ENCODE measurements around the gene MYO5A.

MYO5A gene

GRCh38 chr15:52318729-52319500, 209.8 kb downstream of the MYO5A start:
- TF ChIP-seq, protein P1, sequence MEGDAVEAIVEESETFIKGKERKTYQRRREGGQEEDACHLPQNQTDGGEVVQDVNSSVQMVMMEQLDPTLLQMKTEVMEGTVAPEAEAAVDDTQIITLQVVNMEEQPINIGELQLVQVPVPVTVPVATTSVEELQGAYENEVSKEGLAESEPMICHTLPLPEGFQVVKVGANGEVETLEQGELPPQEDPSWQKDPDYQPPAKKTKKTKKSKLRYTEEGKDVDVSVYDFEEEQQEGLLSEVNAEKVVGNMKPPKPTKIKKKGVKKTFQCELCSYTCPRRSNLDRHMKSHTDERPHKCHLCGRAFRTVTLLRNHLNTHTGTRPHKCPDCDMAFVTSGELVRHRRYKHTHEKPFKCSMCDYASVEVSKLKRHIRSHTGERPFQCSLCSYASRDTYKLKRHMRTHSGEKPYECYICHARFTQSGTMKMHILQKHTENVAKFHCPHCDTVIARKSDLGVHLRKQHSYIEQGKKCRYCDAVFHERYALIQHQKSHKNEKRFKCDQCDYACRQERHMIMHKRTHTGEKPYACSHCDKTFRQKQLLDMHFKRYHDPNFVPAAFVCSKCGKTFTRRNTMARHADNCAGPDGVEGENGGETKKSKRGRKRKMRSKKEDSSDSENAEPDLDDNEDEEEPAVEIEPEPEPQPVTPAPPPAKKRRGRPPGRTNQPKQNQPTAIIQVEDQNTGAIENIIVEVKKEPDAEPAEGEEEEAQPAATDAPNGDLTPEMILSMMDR (conservative IDR thresholded peaks at IDR 0.05; ENCODE audit: low read depth, low read length): no peak
- H3K36me3 ChIP-seq (ENCODE audit: insufficient read depth): no peaks in the 10 kb centered on the region
- H3K4me2 ChIP-seq: no peak overlapping the region
- H3K4me3 ChIP-seq (IDR thresholded peaks at IDR 0.05; ENCODE audit: insufficient read depth, low read depth, low read length): no peak overlapping the region
- H3K79me2 ChIP-seq (ENCODE audit: insufficient read depth, low read depth): no peaks in the 10 kb centered on the region
- H3K27ac ChIP-seq: no peak overlapping the region
- H3K4me1 ChIP-seq (ENCODE audit: low read depth, poor library complexity, severe bottlenecking): peaks cover 15% of the 10 kb centered on the region
- H3K9ac ChIP-seq: no peak overlapping the region
- no peaks in the 10 kb centered on the region for H4K20me1 ChIP-seq (ENCODE audit: insufficient read depth)
- no peak overlapping the region for H2AFZ ChIP-seq (ENCODE audit: low read depth)
- H3K27me3 ChIP-seq (ENCODE audit: insufficient read depth, low read depth): no peaks in the 10 kb centered on the region

- H3K4me2 ChIP-seq: no peak overlapping the region
- no peaks in the 10 kb centered on the region for H3K27me3 ChIP-seq (ENCODE audit: insufficient read depth, low read depth)
- no peak overlapping the region for H2AFZ ChIP-seq (ENCODE audit: low read depth)
- H3K4me3 ChIP-seq (IDR thresholded peaks at IDR 0.05; ENCODE audit: insufficient read depth, low read depth, low read length): no peak overlapping the region
- H3K27ac ChIP-seq: no peak overlapping the region
- H3K79me2 ChIP-seq (ENCODE audit: insufficient read depth, low read depth): no peaks in the 10 kb centered on the region
- H3K36me3 ChIP-seq (ENCODE audit: insufficient read depth): no peaks in the 10 kb centered on the region
- no peak overlapping the region for H3K9ac ChIP-seq
- TF ChIP-seq, protein P1 (conservative IDR thresholded peaks at IDR 0.05; ENCODE audit: low read depth, low read length): no peak
- H3K4me1 ChIP-seq (ENCODE audit: low read depth, poor library complexity, severe bottlenecking): peaks cover 15% of the 10 kb centered on the region
- no peaks in the 10 kb centered on the region for H4K20me1 ChIP-seq (ENCODE audit: insufficient read depth)
Observed at GRCh38 chr15:52317688-52318087, 211.0 kb downstream of the MYO5A start.

GRCh38 chr15:52317022-52317421, 211.7 kb downstream of the MYO5A start:
- TF ChIP-seq, protein P1 (conservative IDR thresholded peaks at IDR 0.05; ENCODE audit: low read depth, low read length): no peak
- H3K4me2 ChIP-seq: no peak overlapping the region
- H3K27me3 ChIP-seq (ENCODE audit: insufficient read depth, low read depth): no peaks in the 10 kb centered on the region
- H4K20me1 ChIP-seq (ENCODE audit: insufficient read depth): no peaks in the 10 kb centered on the region
- no peaks in the 10 kb centered on the region for H3K79me2 ChIP-seq (ENCODE audit: insufficient read depth, low read depth)
- peaks cover 15% of the 10 kb centered on the region for H3K4me1 ChIP-seq (ENCODE audit: low read depth, poor library complexity, severe bottlenecking)
- no peak overlapping the region for H3K9ac ChIP-seq
- no peak overlapping the region for H3K27ac ChIP-seq
- H3K4me3 ChIP-seq (IDR thresholded peaks at IDR 0.05; ENCODE audit: insufficient read depth, low read depth, low read length): no peak overlapping the region
- H3K36me3 ChIP-seq (ENCODE audit: insufficient read depth): no peaks in the 10 kb centered on the region
- no peak overlapping the region for H2AFZ ChIP-seq (ENCODE audit: low read depth)

DNA sequence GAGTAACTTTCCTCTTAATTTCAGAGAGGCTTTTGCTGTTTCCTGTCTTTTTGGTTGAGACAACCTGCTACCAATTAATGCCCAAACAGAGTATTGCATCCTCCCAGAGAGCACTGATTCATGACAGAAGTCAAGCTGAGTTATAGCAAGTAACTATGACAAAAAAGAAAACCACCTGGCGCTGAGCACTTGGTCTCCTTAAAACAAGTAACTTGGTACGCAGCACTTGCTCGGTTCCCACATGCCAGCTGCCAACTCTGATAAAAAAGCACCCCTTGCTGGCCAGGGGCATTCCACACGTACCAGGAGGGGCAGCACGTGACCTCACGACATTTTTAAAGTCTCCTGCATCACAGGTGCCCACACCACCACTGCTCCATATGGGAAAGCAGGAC, 219.5 kb downstream of the MYO5A start:
- Histone ChIP-seq H3K27me3 (ENCODE audit: insufficient read depth, low read depth) (no peaks in the 10 kb centered on the region), H3K4me2 (no peak overlapping the region), H3K36me3 (ENCODE audit: insufficient read depth) (no peaks in the 10 kb centered on the region), H3K9ac (no peak overlapping the region), H2AFZ (ENCODE audit: low read depth) (no peak overlapping the region), H3K4me1 (ENCODE audit: low read depth, poor library complexity, severe bottlenecking) (no peaks in the 10 kb centered on the region), H4K20me1 (ENCODE audit: insufficient read depth) (no peaks in the 10 kb centered on the region), H3K27ac (no peak overlapping the region), H3K79me2 (ENCODE audit: insufficient read depth, low read depth) (no peaks in the 10 kb centered on the region), H3K4me3 (IDR thresholded peaks at IDR 0.05; ENCODE audit: insufficient read depth, low read depth, low read length) (no peak overlapping the region)
- TF ChIP-seq, protein P1 (conservative IDR thresholded peaks at IDR 0.05; ENCODE audit: low read depth, low read length): no peak

All from KMS-11 (cell line).